Gastroesophageal sphincter (tissue), 4 donors: ENCODE results near the gene PTGS2. TPM values are rescaled to one million over a fixed set of nuclear protein-coding genes. Genes with fewer than 3 reads are reported as not detected.
A peak's percentile ranks its signal among the peaks of the same experiment; 100 is the strongest.
"Not testable (repeated sequence)": the region's sequence is repeated elsewhere in the genome, so short reads cannot be mapped to it uniquely, and the experiment has no call there.

Source experiments
- ATAC-seq: fragments of 150-250 bp; one replicate; pipeline ENCODE4 v1.9.1; 2016; ENCODE audit warnings: mild to moderate bottlenecking, moderate library complexity
- H3K27ac ChIP-seq, 4 donors: fragments of 200-600 bp; sonication (generic) in 3 of 4; 1 replicate in 3 of 4; 2 replicates in 1 of 4; pipeline ENCODE4 v1.5.1; 2016 to 2019
- H3K27me3 ChIP-seq: fragments of 200-600 bp; sonication (generic); one replicate; pipeline ENCODE4 v1.5.1; 2019
- H3K36me3 ChIP-seq, 2 donors: fragments of 200-600 bp; sonication (generic); one replicate each; pipeline ENCODE4 v1.5.1; 2019; ENCODE audit warnings: control low read depth in 1 of 2
- H3K4me1 ChIP-seq, 3 donors: fragments of 200-600 bp; sonication (generic); 1 replicate in 2 of 3; 2 replicates in 1 of 3; pipeline ENCODE4 v1.5.1; 2016 to 2019; ENCODE audit warnings: control low read depth in 2 of 3
- H3K4me3 ChIP-seq, 2 donors: fragments of 200-600 bp; sonication (generic); one replicate each; pipeline ENCODE4 v1.5.1; 2019; ENCODE audit warnings: mild to moderate bottlenecking in 1 of 2, moderate library complexity in 1 of 2
- H3K9me3 ChIP-seq, 3 donors: fragments of 200-600 bp; sonication (generic); one replicate each; pipeline ENCODE4 v1.5.1; 2017 to 2019; ENCODE audit warnings: control low read depth in 2 of 3
- CTCF ChIP-seq, 4 experiments: fragments of 200-600 bp in 2 of 4; fragments of 450-650 bp in 2 of 4; sonication (generic) in 1 of 4; IDR thresholded peaks; one replicate each; pipeline ENCODE4 v1.5.1; 2017 to 2019; ENCODE audit warnings: antibody characterized with exemption in 4 of 4, mild to moderate bottlenecking in 2 of 4, moderate library complexity in 2 of 4
- EP300 ChIP-seq: sonication (generic); formaldehyde crosslinking; IDR thresholded peaks from one replicate; pipeline ENCODE4 v1.6.1; 2017; ENCODE audit warnings: antibody characterized with exemption, mild to moderate bottlenecking
- POLR2A ChIP-seq, 2 donors: fragments of 450-650 bp; IDR thresholded peaks; one replicate each; pipeline ENCODE4 v1.6.1; 2017; ENCODE audit warnings: antibody characterized with exemption in 2 of 2, mild to moderate bottlenecking in 2 of 2, moderate library complexity in 1 of 2
- POLR2AphosphoS5 ChIP-seq: sonication (generic); formaldehyde crosslinking; IDR thresholded peaks from one replicate; pipeline ENCODE4 v1.6.1; 2017; ENCODE audit warnings: antibody characterized with exemption
- WGBS, 2 donors: methylation state at CpG; one replicate each; pipeline ENCODE4 v1.1.5; 2018; ENCODE audit warnings: low coverage in 1 of 2; 5-methylcytosine and 5-hydroxymethylcytosine counted together
- total RNA-seq, 4 donors: library from RNA; depleted of rRNA; stranded (reverse); fragments of >200 nt; gene quantifications; one replicate each; pipeline ENCODE4 v1.1.0, GENCODE V29; 2016

The PTGS2 gene
- total RNA-seq, 4 donors from 2014 or later: 2.2 to 13.6 (median 8.7) TPM

- ATAC-seq: no peak
- TF ChIP-seq EP300: no peak
- no peak for TF ChIP-seq CTCF (IDR thresholded peaks at IDR 0.05)
- no peak for TF ChIP-seq POLR2AphosphoS5
- no peak for TF ChIP-seq POLR2A (IDR thresholded peaks at IDR 0.05)
- Histone ChIP-seq H3K4me1 (peaks cover 0 to 9% (median 0%) of the 10 kb centered on the region in 3 donors), H3K36me3 (no peaks in the 10 kb centered on the region), H3K4me3 (no peak overlapping the region), H3K9me3 (no peaks in the 10 kb centered on the region), H3K27me3 (no peaks in the 10 kb centered on the region), H3K27ac (peak overlapping the region in 1 of 4 donors; percentile 0)
- WGBS, 2 donors: 27 to 31% methylated on average over 4 of the region's 4 CpGs
Measured at GRCh38 chr1:186648613-186649012, 31.6 kb downstream of the PTGS2 start.

GRCh38 chr1:186647985-186648384 lies 32.2 kb downstream of the PTGS2 start:
- not testable (repeated sequence) for H3K27me3 ChIP-seq, H3K36me3 ChIP-seq, H3K4me1 ChIP-seq, H3K9me3 ChIP-seq, ATAC-seq, H3K27ac ChIP-seq, H3K4me3 ChIP-seq
- 100% methylated on average over 2 to 4 of the region's 4 CpGs for WGBS, 2 donors

GRCh38 chr1:186643614-186644013 lies 36.6 kb downstream of the PTGS2 start:
- Histone ChIP-seq H3K4me1 (peaks cover 0 to 6% (median 0%) of the 10 kb centered on the region in 3 donors), H3K9me3 (no peaks in the 10 kb centered on the region), H3K27me3 (no peaks in the 10 kb centered on the region), H3K4me3 (no peak overlapping the region), H3K27ac (no peak overlapping the region), H3K36me3 (no peaks in the 10 kb centered on the region)
- TF ChIP-seq POLR2A (IDR thresholded peaks at IDR 0.05): no peak
- TF ChIP-seq POLR2AphosphoS5: no peak
- TF ChIP-seq CTCF (IDR thresholded peaks at IDR 0.05): no peak
- no peak for TF ChIP-seq EP300
- WGBS, 2 donors: 64 to 74% methylated on average over 2 of the region's 2 CpGs
- ATAC-seq: no peak

GRCh38 chr1:186637567-186637966 lies 42.7 kb downstream of the PTGS2 start:
- H3K4me1 ChIP-seq, ATAC-seq, H3K27ac ChIP-seq, H3K9me3 ChIP-seq, H3K36me3 ChIP-seq, H3K4me3 ChIP-seq, H3K27me3 ChIP-seq: not testable (repeated sequence)
- 62% methylated on average over 9 of the region's 16 CpGs; no CpG with 5 or more reads in 1 of the 2 donors for WGBS, 2 donors

GRCh38 chr1:186636786-186637185 lies 43.4 kb downstream of the PTGS2 start:
- Histone ChIP-seq H3K4me1 (no peaks in the 10 kb centered on the region), H3K27me3 (no peaks in the 10 kb centered on the region), H3K27ac (no peak overlapping the region), H3K36me3 (no peaks in the 10 kb centered on the region), H3K9me3 (no peaks in the 10 kb centered on the region), H3K4me3 (no peak overlapping the region)
- TF ChIP-seq POLR2AphosphoS5 (no peak), CTCF (IDR thresholded peaks at IDR 0.05) (no peak), POLR2A (IDR thresholded peaks at IDR 0.05) (no peak), EP300 (no peak)
- 64 to 89% methylated on average over 1 to 2 of the region's 2 CpGs for WGBS, 2 donors
- no peak for ATAC-seq

- TF ChIP-seq POLR2A (IDR thresholded peaks at IDR 0.05) (no peak), EP300 (no peak), POLR2AphosphoS5 (no peak), CTCF (IDR thresholded peaks at IDR 0.05) (no peak)
- no peaks in the 10 kb centered on the region for H3K9me3 ChIP-seq
- no peaks in the 10 kb centered on the region for H3K27me3 ChIP-seq
- H3K4me3 ChIP-seq: no peak overlapping the region
- H3K4me1 ChIP-seq: peaks cover 0 to 3% (median 0%) of the 10 kb centered on the region in 3 donors
- H3K27ac ChIP-seq: no peak overlapping the region
- no peaks in the 10 kb centered on the region for H3K36me3 ChIP-seq
- WGBS, 2 donors: 88 to 89% methylated on average over 2 of the region's 2 CpGs
- no peak for ATAC-seq
Measured at GRCh38 chr1:186634511-186634910, 45.7 kb downstream of the PTGS2 start.
